ENCODE measurements around the gene GAPT.
"Not testable (repeated sequence)": the region's sequence is repeated elsewhere in the genome, so short reads cannot be mapped to it uniquely, and the experiment has no call there.

Gene GAPT

DNA sequence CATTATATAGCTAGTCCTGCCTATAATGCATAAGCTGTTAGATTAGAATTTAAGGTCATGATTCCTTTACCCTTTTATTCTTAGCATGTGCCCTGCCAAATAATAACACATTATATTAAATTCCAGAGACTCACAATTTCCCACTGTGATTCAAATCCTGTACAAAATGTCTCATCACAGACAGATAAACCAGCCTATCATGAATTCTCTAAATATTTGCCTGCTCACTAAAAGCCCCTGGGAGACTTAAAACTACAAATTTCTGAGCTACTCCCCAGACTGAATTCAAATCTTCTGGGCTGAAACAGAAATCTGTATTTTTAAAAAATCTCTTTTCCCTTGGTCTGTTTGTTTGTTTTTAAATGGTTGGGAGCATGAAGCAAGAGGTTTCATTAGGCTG, 32.7 kb downstream of the GAPT start:
- no peak for ATAC-seq
- TF ChIP-seq ZFP30 (CRISPR knock-in tag; IDR thresholded peaks at IDR 0.05) (no peak), ZNF70 (CRISPR knock-in tag; IDR thresholded peaks at IDR 0.05) (no peak), SNAI2 (CRISPR knock-in tag; IDR thresholded peaks at IDR 0.05) (no peak), TCF4 (CRISPR knock-in tag; IDR thresholded peaks at IDR 0.05; ENCODE audit: borderline replicate concordance) (no peak), ZFP3 (CRISPR knock-in tag; IDR thresholded peaks at IDR 0.05) (no peak), BACH2 (CRISPR knock-in tag; IDR thresholded peaks at IDR 0.05; ENCODE audit: borderline replicate concordance) (no peak), ZNF8 (CRISPR knock-in tag; IDR thresholded peaks at IDR 0.05) (no peak), ISL1 (CRISPR knock-in tag; IDR thresholded peaks at IDR 0.05) (no peak), GLIS3 (CRISPR knock-in tag; IDR thresholded peaks at IDR 0.05) (no peak), RARB (CRISPR knock-in tag; IDR thresholded peaks at IDR 0.05) (no peak)
- TF ChIP-seq, protein P1, sequence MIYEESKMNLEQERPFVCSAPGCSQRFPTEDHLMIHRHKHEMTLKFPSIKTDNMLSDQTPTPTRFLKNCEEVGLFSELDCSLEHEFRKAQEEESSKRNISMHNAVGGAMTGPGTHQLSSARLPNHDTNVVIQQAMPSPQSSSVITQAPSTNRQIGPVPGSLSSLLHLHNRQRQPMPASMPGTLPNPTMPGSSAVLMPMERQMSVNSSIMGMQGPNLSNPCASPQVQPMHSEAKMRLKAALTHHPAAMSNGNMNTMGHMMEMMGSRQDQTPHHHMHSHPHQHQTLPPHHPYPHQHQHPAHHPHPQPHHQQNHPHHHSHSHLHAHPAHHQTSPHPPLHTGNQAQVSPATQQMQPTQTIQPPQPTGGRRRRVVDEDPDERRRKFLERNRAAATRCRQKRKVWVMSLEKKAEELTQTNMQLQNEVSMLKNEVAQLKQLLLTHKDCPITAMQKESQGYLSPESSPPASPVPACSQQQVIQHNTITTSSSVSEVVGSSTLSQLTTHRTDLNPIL (CRISPR knock-in tag; IDR thresholded peaks at IDR 0.05; ENCODE audit: low read depth) = no peak

- TF ChIP-seq ISL1 (CRISPR knock-in tag; IDR thresholded peaks at IDR 0.05) (no peak), TCF4 (CRISPR knock-in tag; IDR thresholded peaks at IDR 0.05; ENCODE audit: borderline replicate concordance) (no peak), PPARA (CRISPR knock-in tag; IDR thresholded peaks at IDR 0.05; ENCODE audit: borderline replicate concordance) (no peak), ZNF70 (CRISPR knock-in tag; IDR thresholded peaks at IDR 0.05) (no peak), GLIS3 (CRISPR knock-in tag; IDR thresholded peaks at IDR 0.05) (no peak), SNAI2 (CRISPR knock-in tag; IDR thresholded peaks at IDR 0.05) (no peak), ZNF565 (CRISPR knock-in tag; conservative IDR thresholded peaks at IDR 0.05; ENCODE audit: low read depth) (no peak), CSDC2 (CRISPR knock-in tag; IDR thresholded peaks at IDR 0.05) (no peak)
- TF ChIP-seq, protein P2, sequence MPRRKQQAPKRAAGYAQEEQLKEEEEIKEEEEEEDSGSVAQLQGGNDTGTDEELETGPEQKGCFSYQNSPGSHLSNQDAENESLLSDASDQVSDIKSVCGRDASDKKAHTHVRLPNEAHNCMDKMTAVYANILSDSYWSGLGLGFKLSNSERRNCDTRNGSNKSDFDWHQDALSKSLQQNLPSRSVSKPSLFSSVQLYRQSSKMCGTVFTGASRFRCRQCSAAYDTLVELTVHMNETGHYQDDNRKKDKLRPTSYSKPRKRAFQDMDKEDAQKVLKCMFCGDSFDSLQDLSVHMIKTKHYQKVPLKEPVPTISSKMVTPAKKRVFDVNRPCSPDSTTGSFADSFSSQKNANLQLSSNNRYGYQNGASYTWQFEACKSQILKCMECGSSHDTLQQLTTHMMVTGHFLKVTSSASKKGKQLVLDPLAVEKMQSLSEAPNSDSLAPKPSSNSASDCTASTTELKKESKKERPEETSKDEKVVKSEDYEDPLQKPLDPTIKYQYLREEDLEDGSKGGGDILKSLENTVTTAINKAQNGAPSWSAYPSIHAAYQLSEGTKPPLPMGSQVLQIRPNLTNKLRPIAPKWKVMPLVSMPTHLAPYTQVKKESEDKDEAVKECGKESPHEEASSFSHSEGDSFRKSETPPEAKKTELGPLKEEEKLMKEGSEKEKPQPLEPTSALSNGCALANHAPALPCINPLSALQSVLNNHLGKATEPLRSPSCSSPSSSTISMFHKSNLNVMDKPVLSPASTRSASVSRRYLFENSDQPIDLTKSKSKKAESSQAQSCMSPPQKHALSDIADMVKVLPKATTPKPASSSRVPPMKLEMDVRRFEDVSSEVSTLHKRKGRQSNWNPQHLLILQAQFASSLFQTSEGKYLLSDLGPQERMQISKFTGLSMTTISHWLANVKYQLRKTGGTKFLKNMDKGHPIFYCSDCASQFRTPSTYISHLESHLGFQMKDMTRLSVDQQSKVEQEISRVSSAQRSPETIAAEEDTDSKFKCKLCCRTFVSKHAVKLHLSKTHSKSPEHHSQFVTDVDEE (CRISPR knock-in tag; IDR thresholded peaks at IDR 0.05) = no peak
- TF ChIP-seq, protein P1 (CRISPR knock-in tag; IDR thresholded peaks at IDR 0.05; ENCODE audit: low read depth) = no peak
- TF ChIP-seq, protein P3, sequence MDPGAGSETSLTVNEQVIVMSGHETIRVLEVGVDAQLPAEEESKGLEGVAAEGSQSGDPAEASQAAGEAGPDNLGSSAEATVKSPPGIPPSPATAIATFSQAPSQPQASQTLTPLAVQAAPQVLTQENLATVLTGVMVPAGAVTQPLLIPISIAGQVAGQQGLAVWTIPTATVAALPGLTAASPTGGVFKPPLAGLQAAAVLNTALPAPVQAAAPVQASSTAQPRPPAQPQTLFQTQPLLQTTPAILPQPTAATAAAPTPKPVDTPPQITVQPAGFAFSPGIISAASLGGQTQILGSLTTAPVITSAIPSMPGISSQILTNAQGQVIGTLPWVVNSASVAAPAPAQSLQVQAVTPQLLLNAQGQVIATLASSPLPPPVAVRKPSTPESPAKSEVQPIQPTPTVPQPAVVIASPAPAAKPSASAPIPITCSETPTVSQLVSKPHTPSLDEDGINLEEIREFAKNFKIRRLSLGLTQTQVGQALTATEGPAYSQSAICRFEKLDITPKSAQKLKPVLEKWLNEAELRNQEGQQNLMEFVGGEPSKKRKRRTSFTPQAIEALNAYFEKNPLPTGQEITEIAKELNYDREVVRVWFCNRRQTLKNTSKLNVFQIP (CRISPR knock-in tag; IDR thresholded peaks at IDR 0.05; ENCODE audit: borderline replicate concordance, low read depth) = no peak
Measured at GRCh38 chr5:58524571-58524970, 33.3 kb downstream of the GAPT start.

GRCh38 chr5:58530942-58531490, 39.8 kb downstream of the GAPT start:
- ATAC-seq = no peak
- no peak for TF ChIP-seq ESRRG (CRISPR knock-in tag; IDR thresholded peaks at IDR 0.05)
- no peak for TF ChIP-seq CSRNP3 (CRISPR knock-in tag; IDR thresholded peaks at IDR 0.05)
- no peak for TF ChIP-seq CSDC2 (CRISPR knock-in tag; IDR thresholded peaks at IDR 0.05)
- TF ChIP-seq, protein P2 (CRISPR knock-in tag; IDR thresholded peaks at IDR 0.05) = no peak
- TF ChIP-seq ARNTL (CRISPR knock-in tag; IDR thresholded peaks at IDR 0.05; ENCODE audit: borderline replicate concordance, low read depth) = no peak
- no peak for TF ChIP-seq SNAI2 (CRISPR knock-in tag; IDR thresholded peaks at IDR 0.05)
- TF ChIP-seq ZNF70 (CRISPR knock-in tag; IDR thresholded peaks at IDR 0.05) = no peak
- TF ChIP-seq BACH2 (CRISPR knock-in tag; IDR thresholded peaks at IDR 0.05; ENCODE audit: borderline replicate concordance) = no peak
- TF ChIP-seq ZFP30 (CRISPR knock-in tag; IDR thresholded peaks at IDR 0.05) = no peak
- no peak for TF ChIP-seq OSR1 (CRISPR knock-in tag; IDR thresholded peaks at IDR 0.05)
- TF ChIP-seq GLIS3 (CRISPR knock-in tag; IDR thresholded peaks at IDR 0.05) = no peak
- TF ChIP-seq PPARA (CRISPR knock-in tag; IDR thresholded peaks at IDR 0.05; ENCODE audit: borderline replicate concordance) = no peak
- TF ChIP-seq ZNF565 (CRISPR knock-in tag; conservative IDR thresholded peaks at IDR 0.05; ENCODE audit: low read depth) = no peak
- no peak for TF ChIP-seq TOX (CRISPR knock-in tag; IDR thresholded peaks at IDR 0.05; ENCODE audit: borderline replicate concordance)

More at GRCh38 chr5:58524571-58524970, 33.3 kb downstream of the GAPT start:
- ATAC-seq = no peak

DNA sequence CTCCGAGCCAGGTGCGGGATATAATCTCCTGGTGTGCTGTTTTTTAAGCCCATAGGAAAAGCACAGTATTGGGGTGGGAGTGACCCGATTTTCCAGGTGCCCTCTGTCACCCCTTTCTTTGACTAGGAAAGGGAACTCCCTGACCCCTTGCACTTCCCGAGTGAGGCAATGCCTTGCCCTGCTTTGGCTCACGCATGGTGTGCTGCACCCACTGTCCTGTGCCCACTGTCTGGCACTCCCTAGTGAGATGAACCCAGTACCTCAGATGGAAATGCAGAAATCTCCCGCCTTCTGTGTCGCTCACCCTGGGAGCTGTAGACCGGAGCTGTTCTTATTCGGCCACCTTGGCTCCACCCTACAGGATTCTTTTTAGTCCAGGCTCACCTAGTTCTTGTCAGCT, 50.7 kb downstream of the GAPT start:
- not testable (repeated sequence) for ATAC-seq
